Vagina (tissue), 2 donors: ENCODE results near the gene GABBR2.

Experiments
- POLR2A ChIP-seq, 2 donors: fragments of 450-650 bp; IDR thresholded peaks; one replicate each; pipeline ENCODE4 v1.6.1; 2017; ENCODE audit warnings: antibody characterized with exemption in 2 of 2, mild to moderate bottlenecking in 2 of 2, moderate library complexity in 2 of 2
- TF ChIP-seq, protein P1 (sequence below), 3 experiments: fragments of 450-650 bp in 2 of 3; fragments of 200-600 bp in 1 of 3; sonication (generic) in 1 of 3; IDR thresholded peaks; one replicate each; pipeline ENCODE4 v1.5.1; 2017 to 2019; ENCODE audit warnings: antibody characterized with exemption in 3 of 3, mild to moderate bottlenecking in 2 of 3, moderate library complexity in 2 of 3

DNA sequence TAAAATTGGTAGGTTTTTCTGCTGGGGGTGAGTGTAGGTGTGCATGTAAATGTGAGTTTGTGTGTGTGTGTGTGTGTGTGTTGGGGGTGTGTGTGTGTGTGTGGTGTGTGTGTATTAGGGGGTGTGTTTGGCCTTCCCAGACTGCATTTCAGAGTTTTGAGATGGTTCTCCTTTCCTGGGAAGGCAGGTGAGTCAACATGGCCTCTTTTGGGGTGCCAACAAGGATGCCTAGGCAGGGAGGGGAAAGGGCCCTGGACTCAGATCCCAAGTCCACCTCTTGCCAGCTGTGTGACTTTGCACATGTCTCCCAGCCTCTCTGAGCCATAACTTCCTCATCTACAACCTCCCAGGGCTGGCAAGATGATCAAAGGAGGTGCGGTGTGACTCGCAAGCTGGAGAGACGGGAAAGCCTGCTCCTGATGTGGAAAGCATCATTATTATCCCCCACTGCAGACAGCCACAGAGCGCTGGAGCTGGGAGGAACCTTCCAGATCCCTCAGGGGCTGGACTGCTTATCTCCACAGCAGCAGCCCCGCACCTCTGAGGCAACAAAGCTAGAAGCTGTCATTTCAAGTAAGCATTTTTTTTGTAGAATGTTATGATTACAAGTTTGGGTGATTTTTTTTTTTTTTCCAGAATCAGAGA, 389.8 kb downstream of the GABBR2 start:
- no peak for TF ChIP-seq POLR2A (IDR thresholded peaks at IDR 0.05)
- TF ChIP-seq, protein P1, sequence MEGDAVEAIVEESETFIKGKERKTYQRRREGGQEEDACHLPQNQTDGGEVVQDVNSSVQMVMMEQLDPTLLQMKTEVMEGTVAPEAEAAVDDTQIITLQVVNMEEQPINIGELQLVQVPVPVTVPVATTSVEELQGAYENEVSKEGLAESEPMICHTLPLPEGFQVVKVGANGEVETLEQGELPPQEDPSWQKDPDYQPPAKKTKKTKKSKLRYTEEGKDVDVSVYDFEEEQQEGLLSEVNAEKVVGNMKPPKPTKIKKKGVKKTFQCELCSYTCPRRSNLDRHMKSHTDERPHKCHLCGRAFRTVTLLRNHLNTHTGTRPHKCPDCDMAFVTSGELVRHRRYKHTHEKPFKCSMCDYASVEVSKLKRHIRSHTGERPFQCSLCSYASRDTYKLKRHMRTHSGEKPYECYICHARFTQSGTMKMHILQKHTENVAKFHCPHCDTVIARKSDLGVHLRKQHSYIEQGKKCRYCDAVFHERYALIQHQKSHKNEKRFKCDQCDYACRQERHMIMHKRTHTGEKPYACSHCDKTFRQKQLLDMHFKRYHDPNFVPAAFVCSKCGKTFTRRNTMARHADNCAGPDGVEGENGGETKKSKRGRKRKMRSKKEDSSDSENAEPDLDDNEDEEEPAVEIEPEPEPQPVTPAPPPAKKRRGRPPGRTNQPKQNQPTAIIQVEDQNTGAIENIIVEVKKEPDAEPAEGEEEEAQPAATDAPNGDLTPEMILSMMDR (IDR thresholded peaks at IDR 0.05): no peak
